Measurements from ENCODE around the gene CAP2. TPM values are rescaled to one million over a fixed set of nuclear protein-coding genes. Genes with fewer than 3 reads are reported as not detected.

The CAP2 gene
- total and polyA plus RNA-seq, 2 experiments from 2014 or later: 4.8 to 22.5 TPM

DNA sequence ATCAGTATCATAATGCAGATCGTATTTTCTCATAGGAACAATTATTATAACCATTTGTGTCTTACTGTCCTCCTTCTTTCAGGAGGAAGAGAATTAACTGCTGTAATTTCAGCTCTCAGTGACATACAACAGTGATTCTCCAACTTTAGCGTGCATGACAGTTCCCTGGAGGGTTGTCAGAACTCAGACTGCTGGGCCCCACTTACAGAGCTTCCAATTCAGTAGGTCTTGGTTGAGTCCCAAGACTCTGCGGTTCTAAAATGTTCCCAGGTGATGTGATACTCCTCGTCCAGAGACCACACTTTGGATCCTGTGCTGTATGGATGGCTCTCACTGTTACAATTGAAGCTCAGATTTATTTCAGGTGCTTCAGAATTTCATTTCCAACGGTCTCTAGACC lies 72.8 kb downstream of the CAP2 start:
- WGBS, 2 experiments (ENCODE audit: low coverage in 1 of 2, low lambda C conversion rate in 2 of 2, missing lambda C conversion rate in 2 of 2): 90 to 91% methylated on average over 5 of the region's 5 CpGs
- in situ Hi-C loops (cut with MboI): no loop called here
- H3K27me3 ChIP-seq (replicated peaks; ENCODE audit: insufficient read depth): no peaks in the 10 kb centered on the region

GRCh38 chr6:17466707-17467106 lies 73.3 kb downstream of the CAP2 start:
- WGBS, 2 experiments (ENCODE audit: low coverage in 1 of 2, low lambda C conversion rate in 2 of 2, missing lambda C conversion rate in 2 of 2): 93 to 100% methylated on average over 3 of the region's 3 CpGs
- Histone ChIP-seq H3K27me3 (replicated peaks; ENCODE audit: insufficient read depth) (no peaks in the 10 kb centered on the region), H4K20me1 (ENCODE audit: insufficient read depth) (no peaks in the 10 kb centered on the region), H3K4me1 (ENCODE audit: insufficient read depth) (peaks cover 19% of the 10 kb centered on the region), H3K4me3 (no peak overlapping the region), H3K4me2 (ENCODE audit: unreplicated experiment) (no peak overlapping the region), H3K27ac (no peak overlapping the region), H3K36me3 (ENCODE audit: low read depth) (no peaks in the 10 kb centered on the region), H2AFZ (no peak overlapping the region), H3K79me2 (ENCODE audit: insufficient read depth) (no peaks in the 10 kb centered on the region), H3K9me3 (ENCODE audit: low read depth) (no peaks in the 10 kb centered on the region), H3K9me2 (ENCODE audit: insufficient read depth) (no peaks in the 10 kb centered on the region), H3K9ac (no peak overlapping the region), H3F3A (ENCODE audit: insufficient read depth) (0 out of 2 replicates have a peak, but pooled peaks cover 12% of the 10 kb centered on the region)
- in situ Hi-C loops (cut with MboI): no loop called here
- peak; percentile 30 for DNase-seq
- TF ChIP-seq EZH2phosphoT487 (IDR thresholded peaks at IDR 0.05; ENCODE audit: insufficient read depth, low read depth) (no peak), EZH2 (IDR thresholded peaks at IDR 0.05; ENCODE audit: insufficient read depth, poor library complexity, severe bottlenecking) (no peak)

More for the DNA sequence above, 72.8 kb downstream of the CAP2 start:
- DNase-seq: no peak
- no peaks in the 10 kb centered on the region for H3K9me3 ChIP-seq (ENCODE audit: low read depth)
- no peak overlapping the region for H3K27ac ChIP-seq
- 0 out of 2 replicates have a peak, but pooled peaks cover 9% of the 10 kb centered on the region for H3F3A ChIP-seq (ENCODE audit: insufficient read depth)
- no peaks in the 10 kb centered on the region for H3K36me3 ChIP-seq (ENCODE audit: low read depth)
- H3K4me3 ChIP-seq: no peak overlapping the region
- H2AFZ ChIP-seq: no peak overlapping the region
- no peaks in the 10 kb centered on the region for H4K20me1 ChIP-seq (ENCODE audit: insufficient read depth)
- H3K4me1 ChIP-seq (ENCODE audit: insufficient read depth): peaks cover 15% of the 10 kb centered on the region
- H3K9me2 ChIP-seq (ENCODE audit: insufficient read depth): no peaks in the 10 kb centered on the region
- TF ChIP-seq EZH2phosphoT487 (IDR thresholded peaks at IDR 0.05; ENCODE audit: insufficient read depth, low read depth): no peak
- no peak for TF ChIP-seq EZH2 (IDR thresholded peaks at IDR 0.05; ENCODE audit: insufficient read depth, poor library complexity, severe bottlenecking)
- no peak overlapping the region for H3K9ac ChIP-seq
- H3K4me2 ChIP-seq (ENCODE audit: unreplicated experiment): no peak overlapping the region
- no peaks in the 10 kb centered on the region for H3K79me2 ChIP-seq (ENCODE audit: insufficient read depth)

- 57 to 65% methylated on average over 10 of the region's 10 CpGs for WGBS, 2 experiments (ENCODE audit: low coverage in 1 of 2, low lambda C conversion rate in 2 of 2, missing lambda C conversion rate in 2 of 2)
- peak; percentile 49 for DNase-seq
- H3K4me2 ChIP-seq (ENCODE audit: unreplicated experiment): no peak overlapping the region
- H4K20me1 ChIP-seq (ENCODE audit: insufficient read depth): no peaks in the 10 kb centered on the region
- H3K9ac ChIP-seq: no peak overlapping the region
- in situ Hi-C loops (cut with MboI): no loop called here
- peaks cover 31% of the 10 kb centered on the region for H3K4me1 ChIP-seq (ENCODE audit: insufficient read depth)
- H3K27ac ChIP-seq: no peak overlapping the region
- H2AFZ ChIP-seq: no peak overlapping the region
- no peaks in the 10 kb centered on the region for H3K9me2 ChIP-seq (ENCODE audit: insufficient read depth)
- H3K4me3 ChIP-seq: no peak overlapping the region
- no peaks in the 10 kb centered on the region for H3K27me3 ChIP-seq (replicated peaks; ENCODE audit: insufficient read depth)
- peaks cover 19% of the 10 kb centered on the region; the same call in 1 of the 2 replicates for H3F3A ChIP-seq (ENCODE audit: insufficient read depth)
- TF ChIP-seq EZH2phosphoT487 (IDR thresholded peaks at IDR 0.05; ENCODE audit: insufficient read depth, low read depth) (no peak), EZH2 (IDR thresholded peaks at IDR 0.05; ENCODE audit: insufficient read depth, poor library complexity, severe bottlenecking) (no peak)
- no peaks in the 10 kb centered on the region for H3K36me3 ChIP-seq (ENCODE audit: low read depth)
- no peaks in the 10 kb centered on the region for H3K79me2 ChIP-seq (ENCODE audit: insufficient read depth)
- H3K9me3 ChIP-seq (ENCODE audit: low read depth): no peaks in the 10 kb centered on the region
Measured at GRCh38 chr6:17469006-17469832, 75.8 kb downstream of the CAP2 start.

- H3K27ac ChIP-seq: peak overlapping the region; percentile 73; the same call in 1 of the 2 replicates
Measured at GRCh38 chr6:17470202-17470937, 77.0 kb downstream of the CAP2 start.

More at GRCh38 chr6:17470202-17470937, 77.0 kb downstream of the CAP2 start:
- DNase-seq: peak; percentile 55
- no peaks in the 10 kb centered on the region for H3K36me3 ChIP-seq (ENCODE audit: low read depth)
- no peak overlapping the region for H3K4me2 ChIP-seq (ENCODE audit: unreplicated experiment)
- H3K27me3 ChIP-seq (replicated peaks; ENCODE audit: insufficient read depth): no peaks in the 10 kb centered on the region
- no peaks in the 10 kb centered on the region for H3K9me3 ChIP-seq (ENCODE audit: low read depth)
- peaks cover 31% of the 10 kb centered on the region for H3K4me1 ChIP-seq (ENCODE audit: insufficient read depth)
- no peak overlapping the region for H3K4me3 ChIP-seq
- WGBS, 2 experiments (ENCODE audit: low coverage in 1 of 2, low lambda C conversion rate in 2 of 2, missing lambda C conversion rate in 2 of 2): 29 to 40% methylated on average over 2 of the region's 2 CpGs
- no peak for TF ChIP-seq EZH2phosphoT487 (IDR thresholded peaks at IDR 0.05; ENCODE audit: insufficient read depth, low read depth)
- TF ChIP-seq EZH2 (IDR thresholded peaks at IDR 0.05; ENCODE audit: insufficient read depth, poor library complexity, severe bottlenecking): no peak
- H3K79me2 ChIP-seq (ENCODE audit: insufficient read depth): no peaks in the 10 kb centered on the region
- no peak overlapping the region for H2AFZ ChIP-seq
- H3K9ac ChIP-seq: no peak overlapping the region
- in situ Hi-C loops (cut with MboI): no loop called here
- no peaks in the 10 kb centered on the region for H4K20me1 ChIP-seq (ENCODE audit: insufficient read depth)
- H3K9me2 ChIP-seq (ENCODE audit: insufficient read depth): no peaks in the 10 kb centered on the region
- peaks cover 19% of the 10 kb centered on the region; the same call in 1 of the 2 replicates for H3F3A ChIP-seq (ENCODE audit: insufficient read depth)

Data from GM23248 (cell line).